GM12872 (cell line): ENCODE results near the gene PARP11.

ENCODE experiments used
- CTCF ChIP-seq: IDR thresholded peaks from 3 replicates; pipeline ENCODE4 v1.5.1; 2011; ENCODE audit warnings: low read depth, mild to moderate bottlenecking, low read length, moderate library complexity; ENCODE audit not compliant: insufficient read depth

The PARP11 gene

GRCh38 chr12:3882406-3882805 lies 9.2 kb upstream of the PARP11 start:
- TF ChIP-seq CTCF, result no peak

GRCh38 chr12:3881281-3881950 lies 8.2 kb upstream of the PARP11 start:
- TF ChIP-seq CTCF, result no peak

GRCh38 chr12:3879846-3880245 lies 6.6 kb upstream of the PARP11 start:
- TF ChIP-seq CTCF, result no peak

DNA sequence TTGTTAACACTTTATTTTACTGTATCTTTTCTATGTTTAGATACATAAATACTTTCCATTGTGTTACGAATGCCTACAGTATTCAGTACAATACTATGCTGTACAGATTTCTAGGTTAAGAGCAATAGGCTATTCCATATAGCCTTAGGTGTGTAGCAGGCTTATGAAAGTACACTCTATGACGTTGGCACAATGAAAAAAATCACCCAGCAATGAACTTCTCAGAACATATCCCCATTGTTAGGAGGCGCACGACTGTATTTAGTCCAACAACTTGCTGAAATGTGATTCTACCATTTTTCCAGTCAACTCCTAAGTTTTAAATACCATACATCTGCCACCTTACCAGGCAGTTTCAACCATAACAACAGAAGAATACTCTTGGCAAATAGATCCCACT lies 1.8 kb downstream of the PARP11 start:
- no peak for TF ChIP-seq CTCF

DNA sequence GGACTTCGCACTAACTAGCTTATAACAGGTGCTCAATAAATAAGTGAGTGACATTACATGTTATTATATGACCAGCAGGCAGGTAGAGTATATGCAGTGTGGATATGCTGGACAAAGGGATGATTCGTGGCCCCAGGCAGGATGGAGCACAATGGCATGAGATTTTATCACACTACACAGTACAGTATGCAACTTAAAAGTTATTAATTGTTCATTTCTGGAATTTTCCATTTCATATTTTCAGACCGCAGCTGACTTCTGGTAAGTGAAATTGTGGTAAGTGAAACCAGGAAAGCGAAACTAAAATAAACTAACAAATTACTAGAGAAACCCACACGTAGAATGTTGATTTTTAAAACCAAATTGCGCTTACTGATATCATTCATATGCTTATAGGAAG lies 3.3 kb downstream of the PARP11 start:
- no peak for TF ChIP-seq CTCF

DNA sequence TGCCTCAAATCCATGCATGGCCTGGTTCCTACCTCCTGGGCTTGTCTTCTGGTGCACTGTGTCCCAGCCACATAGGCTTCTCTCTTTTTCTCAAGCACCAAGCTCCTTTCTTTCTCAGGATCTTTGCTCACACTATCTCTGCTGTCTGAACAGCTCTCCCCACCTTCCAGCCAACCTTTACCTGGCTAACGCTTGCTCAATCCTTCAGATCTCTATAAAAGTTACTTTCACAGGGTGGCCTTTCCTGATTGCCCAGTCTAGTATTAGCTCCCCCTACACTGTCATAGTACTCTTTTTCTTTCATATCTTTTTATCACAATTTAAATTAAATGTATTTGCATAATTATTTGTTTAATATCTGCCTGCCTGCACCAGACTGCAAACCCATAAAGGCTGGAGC lies 3.8 kb downstream of the PARP11 start:
- TF ChIP-seq CTCF, result no peak

GRCh38 chr12:3863756-3864155 lies 9.4 kb downstream of the PARP11 start:
- TF ChIP-seq CTCF, result no peak

DNA sequence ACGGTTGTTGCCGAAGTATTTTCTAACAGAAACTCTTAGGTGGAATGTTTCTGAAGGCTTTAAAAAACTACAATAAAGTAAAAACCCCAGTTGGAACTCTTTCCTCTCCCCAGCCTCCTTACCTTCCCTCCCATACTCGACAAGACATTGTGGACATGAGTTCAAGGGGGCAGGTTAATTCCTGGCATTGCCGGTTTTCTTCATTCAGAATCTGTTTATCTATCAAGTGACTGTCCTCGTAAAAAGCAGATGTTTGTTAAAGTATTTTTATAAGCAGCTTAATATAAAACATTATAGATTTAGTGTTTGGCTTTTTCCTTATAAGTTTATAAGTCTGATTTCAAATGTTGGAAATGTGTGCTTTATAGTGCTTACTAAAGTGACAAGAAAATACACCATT lies 30.7 kb downstream of the PARP11 start:
- TF ChIP-seq CTCF, result no peak
